GM10248 (cell line): ENCODE data around the gene NUAK2.

Experiments used
- CTCF ChIA-PET: fragments of 300-600 bp; sonication (Branson Sonifier 250); formaldehyde crosslinking; extraction: SDS; loops from one replicate; lab custom pipeline; 2021; ENCODE audit warnings: antibody characterized with exemption; lab: Yijun Ruan, JAX
- POLR2A ChIA-PET: fragments of 350-650 bp; sonication (Branson Sonifier 250); formaldehyde crosslinking; extraction: SDS; loops from one replicate; lab custom pipeline; 2020; ENCODE audit warnings: antibody characterized with exemption; lab: Yijun Ruan, JAX
- DNase-seq: peaks from one replicate; pipeline ENCODE4 v3.0.0; 2012; ENCODE audit errors: extremely low spot score
- CTCF ChIP-seq: IDR thresholded peaks from 2 replicates; pipeline ENCODE4 v1.5.1; 2012; ENCODE audit warnings: mild to moderate bottlenecking, low read depth; ENCODE audit errors: extremely low read depth, missing control alignments, control extremely low read depth

NUAK2 gene

GRCh38 chr1:205353612-205354011 is 32.1 kb upstream of the NUAK2 start:
- CTCF ChIA-PET = interaction anchor here (0.7 to 4.9 kb wide), 67 partner anchors 9 to 412 kb away, joined by 3 to 68 read pairs (median 5); partner anchors contain the start of genes LEMD1, NUAK2 and RBBP5
- no peak for TF ChIP-seq CTCF
- POLR2A ChIA-PET = no interaction called here
- DNase-seq = no peak

- TF ChIP-seq CTCF = no peak
- ChIA-PET POLR2A (no interaction called here), CTCF (interaction anchor here (1.1 to 4.9 kb wide), 24 partner anchors 10 to 338 kb away, joined by 3 to 68 read pairs (median 9); partner anchors contain the start of gene LEMD1)
- DNase-seq = no peak
Observed at GRCh38 chr1:205353191-205353590, 31.6 kb upstream of the NUAK2 start.

- no peak for TF ChIP-seq CTCF
- ChIA-PET POLR2A (no interaction called here), CTCF (interaction anchor here (1.2 to 4.1 kb wide), 5 partner anchors 19 to 133 kb away, joined by 6 to 22 read pairs (median 18); no protein-coding TSS in a partner anchor)
- no peak for DNase-seq
Observed at GRCh38 chr1:205351984-205352713, 30.6 kb upstream of the NUAK2 start.

GRCh38 chr1:205350691-205351141 is 29.2 kb upstream of the NUAK2 start:
- CTCF ChIA-PET = interaction anchor here (0.9 to 2.9 kb wide), 6 partner anchors 14 to 173 kb away, joined by 4 to 14 read pairs (median 7); no protein-coding TSS in a partner anchor
- DNase-seq = no peak
- TF ChIP-seq CTCF = no peak
- POLR2A ChIA-PET = no interaction called here

GRCh38 chr1:205350124-205350523 is 28.6 kb upstream of the NUAK2 start:
- DNase-seq = no peak
- no peak for TF ChIP-seq CTCF
- POLR2A ChIA-PET = no interaction called here
- CTCF ChIA-PET = interaction anchor here (0.9 to 2.9 kb wide), 7 partner anchors 13 to 174 kb away, joined by 4 to 14 read pairs (median 7); no protein-coding TSS in a partner anchor

GRCh38 chr1:205348554-205349487 is 27.3 kb upstream of the NUAK2 start:
- ChIA-PET CTCF (interaction anchor here (1.3 to 2.9 kb wide), 4 partner anchors 12 to 175 kb away, joined by 7 to 14 read pairs (median 11); no protein-coding TSS in a partner anchor), POLR2A (no interaction called here)
- no peak for DNase-seq
- no peak for TF ChIP-seq CTCF
